Peyer's patch (tissue), 4 donors: ENCODE data around the gene SLC39A11. TPM values are rescaled to one million over a fixed set of nuclear protein-coding genes. Genes with fewer than 3 reads are reported as not detected.

Source experiments
- DNase-seq, 3 donors: peaks; one replicate each; pipeline ENCODE4 v3.0.0-alpha.2; 2017 to 2019
- H3K27ac ChIP-seq, 4 donors: fragments of 200-600 bp; sonication (generic); one replicate each; pipeline ENCODE4 v1.5.1; 2016 to 2019
- H3K27me3 ChIP-seq, 2 donors: fragments of 200-600 bp; sonication (generic); one replicate each; pipeline ENCODE4 v1.5.1; 2019
- H3K36me3 ChIP-seq, 3 donors: fragments of 200-600 bp; sonication (generic); one replicate each; pipeline ENCODE4 v1.5.1; 2016 to 2019
- H3K4me1 ChIP-seq, 4 donors: fragments of 200-600 bp; sonication (generic); one replicate each; pipeline ENCODE4 v1.5.1; 2016 to 2019
- H3K4me3 ChIP-seq, 4 donors: fragments of 200-600 bp; sonication (generic); 1 replicate in 3 of 4; 2 replicates in 1 of 4; pipeline ENCODE4 v1.5.1; 2016 to 2019; ENCODE audit warnings: mild to moderate bottlenecking in 1 of 4
- H3K9me3 ChIP-seq, 4 donors: fragments of 200-600 bp; sonication (generic); one replicate each; pipeline ENCODE4 v1.5.1; 2016 to 2019; ENCODE audit warnings: mild to moderate bottlenecking in 1 of 4
- POLR2A ChIP-seq, 2 donors: fragments of 450-650 bp; IDR thresholded peaks; one replicate each; pipeline ENCODE4 v1.5.1; 2017; ENCODE audit warnings: antibody characterized with exemption in 2 of 2, mild to moderate bottlenecking in 2 of 2, moderate library complexity in 2 of 2
- total RNA-seq, 4 donors: library from RNA; depleted of rRNA; stranded (reverse); fragments of >200 nt; gene quantifications; one replicate each; pipeline ENCODE4 v1.1.0, GENCODE V29; 2016
- TF ChIP-seq, protein P1 (sequence below), 6 experiments: fragments of 450-650 bp in 4 of 6; fragments of 200-600 bp in 2 of 6; sonication (generic) in 1 of 6; IDR thresholded peaks; one replicate each; pipeline ENCODE4 v1.5.1; 2017 to 2019; ENCODE audit warnings: antibody characterized with exemption in 6 of 6, mild to moderate bottlenecking in 3 of 6, moderate library complexity in 1 of 6

SLC39A11 gene
- total RNA-seq, 4 donors from 2014 or later = 39.9 to 91.6 (median 45.7) TPM

DNA sequence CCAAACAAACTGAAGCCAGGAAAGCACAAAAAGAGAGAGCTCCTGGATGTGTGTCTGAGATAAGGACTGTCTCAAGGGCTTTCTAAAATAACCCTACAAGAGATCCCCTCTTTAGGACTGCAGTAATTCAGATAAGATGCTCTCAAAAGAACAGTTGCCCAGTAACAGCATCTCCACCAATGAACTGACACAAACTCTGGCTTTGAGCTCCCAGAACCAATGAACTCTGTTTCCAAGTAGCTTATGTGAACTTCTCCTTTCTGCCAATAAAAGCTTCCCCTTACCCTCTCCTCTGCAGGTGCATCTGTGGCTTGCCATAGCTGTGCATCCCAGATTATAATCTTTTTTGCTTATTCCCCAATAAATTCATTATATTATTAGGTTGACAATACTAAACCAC is 421.5 kb downstream of the SLC39A11 start:
- TF ChIP-seq, protein P1, sequence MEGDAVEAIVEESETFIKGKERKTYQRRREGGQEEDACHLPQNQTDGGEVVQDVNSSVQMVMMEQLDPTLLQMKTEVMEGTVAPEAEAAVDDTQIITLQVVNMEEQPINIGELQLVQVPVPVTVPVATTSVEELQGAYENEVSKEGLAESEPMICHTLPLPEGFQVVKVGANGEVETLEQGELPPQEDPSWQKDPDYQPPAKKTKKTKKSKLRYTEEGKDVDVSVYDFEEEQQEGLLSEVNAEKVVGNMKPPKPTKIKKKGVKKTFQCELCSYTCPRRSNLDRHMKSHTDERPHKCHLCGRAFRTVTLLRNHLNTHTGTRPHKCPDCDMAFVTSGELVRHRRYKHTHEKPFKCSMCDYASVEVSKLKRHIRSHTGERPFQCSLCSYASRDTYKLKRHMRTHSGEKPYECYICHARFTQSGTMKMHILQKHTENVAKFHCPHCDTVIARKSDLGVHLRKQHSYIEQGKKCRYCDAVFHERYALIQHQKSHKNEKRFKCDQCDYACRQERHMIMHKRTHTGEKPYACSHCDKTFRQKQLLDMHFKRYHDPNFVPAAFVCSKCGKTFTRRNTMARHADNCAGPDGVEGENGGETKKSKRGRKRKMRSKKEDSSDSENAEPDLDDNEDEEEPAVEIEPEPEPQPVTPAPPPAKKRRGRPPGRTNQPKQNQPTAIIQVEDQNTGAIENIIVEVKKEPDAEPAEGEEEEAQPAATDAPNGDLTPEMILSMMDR (IDR thresholded peaks at IDR 0.05) = no peak
- TF ChIP-seq POLR2A (IDR thresholded peaks at IDR 0.05) = no peak
- H3K27ac ChIP-seq = no peak overlapping the region
- no peaks in the 10 kb centered on the region for H3K36me3 ChIP-seq
- H3K4me3 ChIP-seq = no peak overlapping the region
- no peaks in the 10 kb centered on the region for H3K9me3 ChIP-seq
- H3K4me1 ChIP-seq = no peaks in the 10 kb centered on the region
- no peak for DNase-seq
- H3K27me3 ChIP-seq = no peaks in the 10 kb centered on the region

GRCh38 chr17:72667096-72668063 is 425.1 kb downstream of the SLC39A11 start:
- DNase-seq = no peak
- Histone ChIP-seq H3K9me3 (no peaks in the 10 kb centered on the region), H3K36me3 (no peaks in the 10 kb centered on the region), H3K27me3 (no peaks in the 10 kb centered on the region), H3K4me1 (no peaks in the 10 kb centered on the region), H3K4me3 (no peak overlapping the region), H3K27ac (no peak overlapping the region)
- TF ChIP-seq, protein P1 (IDR thresholded peaks at IDR 0.05) = no peak
- no peak for TF ChIP-seq POLR2A (IDR thresholded peaks at IDR 0.05)

DNA sequence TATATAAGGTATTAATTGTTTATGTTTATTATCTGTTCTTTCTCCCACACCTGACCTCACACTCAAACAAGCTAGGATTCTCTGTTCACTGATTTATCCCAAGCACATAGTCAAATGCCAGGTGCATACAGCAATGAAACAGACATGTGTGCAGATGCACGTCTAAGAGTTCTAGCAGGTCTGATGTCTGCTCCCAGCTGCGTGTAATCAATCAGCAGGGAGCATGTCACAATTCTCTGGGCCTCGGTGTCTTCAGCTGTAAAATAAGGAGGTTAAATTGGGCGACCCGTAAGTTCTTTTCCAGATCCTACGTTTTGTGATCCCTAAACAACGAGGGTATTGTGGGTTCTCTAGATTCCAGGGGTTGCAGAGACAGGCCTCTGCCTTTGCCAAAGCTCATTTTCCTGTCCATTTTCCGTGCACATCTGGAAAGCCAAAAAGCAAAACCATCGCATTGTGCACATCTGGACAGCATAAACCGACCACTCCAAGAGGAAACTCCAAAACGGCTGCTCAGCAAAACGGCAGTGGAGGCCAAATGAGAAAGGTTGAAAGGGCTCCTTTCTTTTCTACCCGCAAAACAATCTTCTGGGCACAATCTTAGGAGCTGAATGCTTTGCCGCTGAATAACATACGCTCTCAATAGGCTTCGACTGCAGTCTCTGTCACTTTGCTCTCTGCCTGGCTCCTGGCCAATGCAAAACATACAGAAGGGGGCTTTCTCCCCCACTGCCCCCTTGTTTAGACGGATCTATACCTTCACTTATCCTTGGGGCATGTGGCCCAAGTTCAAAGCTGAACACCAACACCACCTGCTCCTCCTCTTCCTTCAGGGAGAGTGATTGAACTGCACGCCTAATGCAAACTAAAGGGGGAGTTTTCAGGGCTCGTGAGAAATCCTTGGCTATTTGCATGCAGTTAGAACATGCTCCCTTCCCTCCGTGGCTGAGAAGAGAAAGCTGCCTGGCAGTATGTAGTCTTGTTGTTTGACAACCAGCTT is 426.3 kb downstream of the SLC39A11 start:
- H3K4me3 ChIP-seq = no peak overlapping the region
- TF ChIP-seq, protein P1 (IDR thresholded peaks at IDR 0.05) = no peak
- TF ChIP-seq POLR2A (IDR thresholded peaks at IDR 0.05) = no peak
- no peak for DNase-seq

GRCh38 chr17:72662827-72663190 is 429.7 kb downstream of the SLC39A11 start:
- H3K4me1 ChIP-seq = no peaks in the 10 kb centered on the region
- TF ChIP-seq, protein P1 (IDR thresholded peaks at IDR 0.05) = no peak
- no peak for TF ChIP-seq POLR2A (IDR thresholded peaks at IDR 0.05)
- no peaks in the 10 kb centered on the region for H3K9me3 ChIP-seq
- no peaks in the 10 kb centered on the region for H3K36me3 ChIP-seq
- no peak overlapping the region for H3K4me3 ChIP-seq
- H3K27me3 ChIP-seq = no peaks in the 10 kb centered on the region
- DNase-seq = no peak
- H3K27ac ChIP-seq = no peak overlapping the region

More for the DNA sequence above, 426.3 kb downstream of the SLC39A11 start:
- Histone ChIP-seq H3K27me3 (no peaks in the 10 kb centered on the region), H3K27ac (no peak overlapping the region), H3K36me3 (no peaks in the 10 kb centered on the region), H3K4me1 (no peaks in the 10 kb centered on the region), H3K9me3 (no peaks in the 10 kb centered on the region)

- H3K4me1 ChIP-seq = no peaks in the 10 kb centered on the region
- H3K9me3 ChIP-seq = no peaks in the 10 kb centered on the region
- no peak for DNase-seq
- H3K27ac ChIP-seq = no peak overlapping the region
- TF ChIP-seq, protein P1 (IDR thresholded peaks at IDR 0.05) = no peak
- TF ChIP-seq POLR2A (IDR thresholded peaks at IDR 0.05) = no peak
- no peak overlapping the region for H3K4me3 ChIP-seq
- H3K27me3 ChIP-seq = no peaks in the 10 kb centered on the region
- H3K36me3 ChIP-seq = no peaks in the 10 kb centered on the region
Observed at GRCh38 chr17:72661945-72662826, 430.3 kb downstream of the SLC39A11 start.
